NCI-H1048 (cell line): ENCODE measurements around the gene UBAP2L.
A peak's percentile ranks its signal among the peaks of the same experiment; 100 is the strongest.
"Not testable (repeated sequence)": the region's sequence is repeated elsewhere in the genome, so short reads cannot be mapped to it uniquely, and the experiment has no call there.

Source experiments
- DNase-seq: peaks from one replicate; lab custom pipeline; 2025; lab: John Stamatoyannopoulos, UW

The UBAP2L gene

GRCh38 chr1:154256686-154257085 lies 35.9 kb downstream of the UBAP2L start:
- no peak for DNase-seq

- DNase-seq = no peak
Observed at GRCh38 chr1:154258784-154259183, 38.0 kb downstream of the UBAP2L start.

- no peak for DNase-seq
Observed at GRCh38 chr1:154260127-154260526, 39.4 kb downstream of the UBAP2L start.

- no peak for DNase-seq
Observed at GRCh38 chr1:154263465-154264332, 42.9 kb downstream of the UBAP2L start.

- DNase-seq = no peak
Observed at GRCh38 chr1:154264454-154264853, 43.7 kb downstream of the UBAP2L start.

DNA sequence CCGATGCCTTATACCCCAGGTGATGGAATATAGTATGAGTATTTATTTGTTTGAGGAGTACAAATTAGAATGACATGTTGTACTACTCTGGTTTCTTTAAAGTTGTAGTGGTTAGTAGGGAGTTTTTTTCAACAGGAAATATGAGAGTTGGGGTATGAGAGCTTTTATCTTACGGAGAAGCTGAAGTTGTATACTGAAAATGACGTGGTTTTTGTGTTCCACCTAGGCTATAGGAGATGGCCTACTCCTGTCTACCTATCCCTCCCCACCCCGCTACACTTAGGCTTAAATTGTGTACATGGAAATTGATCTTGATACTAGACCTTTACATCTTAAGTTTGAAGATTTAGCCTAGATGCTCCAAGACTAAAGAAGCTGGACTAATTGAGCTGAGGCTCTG lies 44.8 kb downstream of the UBAP2L start:
- DNase-seq = no peak

DNA sequence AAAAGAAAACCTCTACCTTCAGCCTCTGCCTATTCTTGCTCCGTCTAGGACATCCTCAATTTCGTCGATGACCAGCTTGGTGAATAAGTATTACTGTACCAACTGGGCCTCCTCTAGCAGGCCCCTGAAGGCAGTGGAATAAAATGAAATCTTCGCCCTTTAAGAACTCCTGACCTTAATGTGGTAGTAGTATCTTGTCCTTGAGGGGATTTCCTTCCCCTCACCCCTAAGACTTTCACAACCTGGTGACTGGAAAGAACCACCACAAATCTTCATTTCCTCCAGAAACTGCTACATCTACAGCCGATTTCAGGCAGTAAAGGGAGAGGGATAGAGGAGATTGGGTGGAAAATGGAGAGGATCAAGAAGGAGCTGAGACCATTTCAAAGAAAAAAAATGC lies 50.1 kb downstream of the UBAP2L start:
- DNase-seq = no peak

GRCh38 chr1:154272217-154272998 lies 51.7 kb downstream of the UBAP2L start, which contains the start of gene HAX1:
Gene HAX1, plus strand, starts transcription at chr1:154272629. Its CDS starts 95 bp downstream, at chr1:154272724.
- peak; percentile 97 for DNase-seq

DNA sequence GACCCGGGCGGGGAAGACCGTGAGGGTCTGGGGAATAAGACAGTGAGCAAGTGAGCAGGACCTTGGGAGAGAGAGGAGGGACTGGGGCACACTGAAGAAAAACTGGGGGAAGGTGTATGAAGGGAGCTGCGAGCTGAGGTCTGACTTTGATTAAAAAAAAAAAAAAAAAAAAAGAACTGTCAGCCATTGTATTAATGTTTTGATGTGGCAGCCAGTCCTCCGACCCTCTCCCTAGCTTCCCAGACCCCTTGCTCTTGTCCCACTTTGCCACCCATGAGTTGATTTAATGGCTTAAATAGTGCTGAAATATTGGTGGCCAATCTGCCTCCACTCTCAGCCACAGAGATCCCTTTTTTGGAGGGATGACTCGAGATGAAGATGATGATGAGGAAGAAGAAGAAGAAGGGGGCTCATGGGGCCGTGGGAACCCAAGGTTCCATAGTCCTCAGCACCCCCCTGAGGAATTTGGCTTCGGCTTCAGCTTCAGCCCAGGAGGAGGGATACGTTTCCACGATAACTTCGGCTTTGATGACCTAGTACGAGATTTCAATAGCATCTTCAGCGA lies 52.3 kb downstream of the UBAP2L start:
- no peak for DNase-seq

GRCh38 chr1:154276797-154277196 lies 56.0 kb downstream of the UBAP2L start:
- no peak for DNase-seq

- DNase-seq = not testable (repeated sequence)
Observed at GRCh38 chr1:154287591-154287990, 66.8 kb downstream of the UBAP2L start.

DNA sequence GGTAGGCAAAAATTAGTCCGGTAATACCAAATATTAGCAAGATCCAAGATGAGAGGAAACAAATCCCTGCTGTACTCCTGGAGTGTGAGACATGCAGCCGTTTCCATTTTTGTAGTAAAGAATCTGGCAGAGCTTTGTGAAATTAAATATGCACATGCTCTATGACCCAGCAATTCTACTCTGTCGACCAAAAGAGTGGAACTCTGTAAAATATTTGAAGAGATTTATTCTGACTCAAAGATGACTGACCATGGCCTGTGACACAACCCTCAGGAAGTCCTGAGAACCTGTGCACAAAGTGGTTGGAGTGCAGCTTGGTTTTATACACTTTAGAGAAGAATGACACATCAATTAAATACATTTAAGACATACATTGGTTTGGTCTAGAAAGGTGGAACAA lies 67.9 kb downstream of the UBAP2L start:
- DNase-seq = no peak

GRCh38 chr1:154290921-154291320 lies 70.2 kb downstream of the UBAP2L start:
- DNase-seq = no peak

- DNase-seq = no peak
Observed at GRCh38 chr1:154295408-154296235, 74.9 kb downstream of the UBAP2L start.

DNA sequence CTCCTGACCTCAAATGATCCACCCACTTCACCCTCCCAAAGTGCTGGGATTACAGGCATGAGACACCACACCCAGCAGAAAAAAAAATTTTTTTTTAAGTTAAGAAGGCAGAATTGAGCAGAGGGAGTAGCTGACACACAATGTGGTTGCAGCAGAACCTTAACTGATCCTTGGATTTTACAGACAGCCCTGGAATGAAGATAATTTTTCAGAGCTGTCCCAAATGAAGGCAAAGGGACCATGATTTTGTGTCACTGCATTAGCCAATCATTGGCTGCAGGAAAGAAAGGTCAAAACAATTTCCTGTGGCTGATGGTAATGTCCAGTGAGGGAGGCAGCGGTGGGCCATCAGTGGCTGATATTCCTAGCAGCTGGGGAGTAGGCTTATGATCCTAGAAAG lies 80.8 kb downstream of the UBAP2L start:
- DNase-seq = no peak

DNA sequence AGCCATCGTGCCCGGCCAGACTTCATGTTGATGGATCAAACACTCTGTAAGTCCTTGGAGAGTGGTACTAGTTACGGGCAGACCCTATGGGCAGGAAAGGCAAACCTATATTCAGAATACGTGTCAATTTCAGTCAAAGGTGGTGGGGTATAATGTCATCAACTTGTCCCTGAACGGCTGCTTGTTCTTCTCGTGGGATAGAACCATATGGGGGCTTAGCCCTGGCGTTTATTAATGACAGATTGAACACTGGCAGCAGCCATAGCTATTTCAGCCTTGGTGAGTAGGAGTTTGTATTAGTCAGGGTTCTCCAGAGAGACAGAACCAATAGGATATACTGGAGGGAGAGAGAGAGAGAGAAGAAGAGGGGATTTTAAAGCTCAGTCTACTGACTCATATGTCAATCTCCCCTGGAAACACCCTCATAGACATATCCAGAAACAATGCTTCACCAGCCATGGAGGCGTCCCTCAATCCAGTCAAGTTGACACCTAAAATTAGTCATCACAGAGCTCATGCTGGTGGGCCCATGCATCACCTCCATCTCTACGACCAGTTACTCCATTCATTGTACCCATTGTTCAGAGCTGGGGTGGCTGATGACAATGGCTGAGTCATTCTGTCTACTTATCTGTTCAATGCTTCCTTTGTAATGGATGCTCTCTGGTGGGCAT lies 84.0 kb downstream of the UBAP2L start:
- DNase-seq = no peak

- DNase-seq = no peak
Observed at GRCh38 chr1:154306151-154306550, 85.4 kb downstream of the UBAP2L start.

GRCh38 chr1:154307670-154308270 lies 87.0 kb downstream of the UBAP2L start:
- not testable (repeated sequence) for DNase-seq

DNA sequence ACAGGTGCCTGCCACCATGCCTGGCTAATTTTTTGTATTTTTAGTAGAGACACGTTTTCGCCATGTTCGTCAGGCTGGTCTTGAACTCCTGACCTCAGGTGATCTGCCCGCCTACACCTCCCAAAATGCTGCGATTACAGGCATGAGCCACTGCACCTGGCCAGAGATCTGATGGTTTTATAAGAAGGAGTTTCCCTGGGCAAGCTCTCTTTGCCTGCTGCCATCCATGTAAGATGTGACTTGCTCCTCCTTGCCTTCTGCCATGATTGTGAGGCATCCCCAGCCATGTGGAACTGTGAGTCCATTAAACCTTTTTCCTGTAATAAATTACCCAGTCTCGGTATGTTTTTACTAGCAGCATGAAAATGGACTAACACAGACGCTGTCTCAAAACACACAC lies 88.4 kb downstream of the UBAP2L start:
- not testable (repeated sequence) for DNase-seq

DNA sequence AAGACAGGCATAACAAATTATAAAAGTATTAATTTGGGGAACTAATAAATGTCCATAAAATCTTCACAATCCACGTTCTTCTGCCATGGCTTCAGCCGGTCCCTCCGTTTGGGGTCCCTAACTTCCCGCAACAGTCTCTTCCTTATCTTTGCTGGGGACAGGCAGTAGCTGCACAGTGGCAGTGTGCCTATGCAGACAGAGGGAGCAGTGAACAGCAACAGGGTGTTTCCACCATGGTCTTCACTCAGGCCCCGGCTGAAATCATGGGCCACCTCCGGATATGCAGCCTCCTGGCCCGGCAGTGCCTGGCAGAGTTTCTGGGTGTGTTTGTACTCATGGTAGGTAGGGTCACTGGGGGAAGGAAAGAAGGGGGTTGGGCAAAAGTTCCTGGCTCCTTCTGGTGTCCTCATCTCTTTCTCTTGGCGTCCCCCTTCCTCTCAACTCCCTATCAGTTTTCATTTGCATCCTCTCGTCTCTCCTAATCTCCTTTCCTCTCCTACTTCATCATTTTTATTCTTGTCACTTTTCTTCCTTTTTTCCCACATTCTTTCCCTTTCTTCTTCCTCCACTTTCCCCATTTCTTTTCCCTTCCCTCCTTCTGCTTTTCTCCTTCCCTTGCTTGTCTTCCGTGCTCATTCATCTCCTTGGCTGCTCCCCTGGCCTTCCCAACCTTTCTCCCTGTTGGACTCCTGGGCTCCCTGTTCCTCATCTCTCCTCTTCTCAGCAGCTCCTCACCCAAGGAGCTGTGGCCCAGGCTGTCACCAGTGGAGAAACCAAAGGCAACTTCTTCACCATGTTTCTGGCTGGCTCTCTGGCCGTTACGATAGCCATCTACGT lies 91.7 kb downstream of the UBAP2L start:
- DNase-seq = not testable (repeated sequence)
